Hepatocyte (in vitro differentiated cells): ENCODE measurements around the gene STARD5. TPM values are rescaled to one million over a fixed set of nuclear protein-coding genes. Genes with fewer than 3 reads are reported as not detected.

ENCODE experiments used
- DNase-seq: peaks from one replicate; pipeline ENCODE4 v3.0.0-alpha.2; 2016; ENCODE audit warnings: low spot score
- H2AFZ ChIP-seq: fragments of 200-600 bp; sonication (generic); 2 replicates; pipeline ENCODE4 v1.6.0; 2016; ENCODE audit warnings: antibody characterized with exemption, mild to moderate bottlenecking
- H3K27ac ChIP-seq: fragments of 200-600 bp; sonication (generic); 2 replicates; pipeline ENCODE4 v1.5.1; 2016; ENCODE audit warnings: mild to moderate bottlenecking
- H3K27me3 ChIP-seq: fragments of 200-600 bp; sonication (generic); 2 replicates; pipeline ENCODE4 v1.6.1; 2016
- H3K36me3 ChIP-seq: fragments of 200-600 bp; sonication (generic); replicated peaks from 2 replicates; pipeline ENCODE4 v1.5.1; 2016; ENCODE audit warnings: low read depth; ENCODE audit not compliant: insufficient read depth
- H3K4me1 ChIP-seq: fragments of 200-600 bp; sonication (generic); 2 replicates; pipeline ENCODE4 v1.5.1; 2016; ENCODE audit warnings: mild to moderate bottlenecking, moderate library complexity; ENCODE audit not compliant: insufficient read depth
- H3K4me2 ChIP-seq: fragments of 200-600 bp; sonication (generic); 2 replicates; pipeline ENCODE4 v1.6.0; 2016
- H3K4me3 ChIP-seq: fragments of 200-600 bp; sonication (generic); 2 replicates; pipeline ENCODE4 v1.5.1; 2016; ENCODE audit warnings: mild to moderate bottlenecking
- H3K79me2 ChIP-seq: fragments of 200-600 bp; sonication (generic); 2 replicates; pipeline ENCODE4 v1.6.0; 2017; ENCODE audit warnings: mild to moderate bottlenecking
- H3K9me2 ChIP-seq: fragments of 200-600 bp; sonication (generic); replicated peaks from 2 replicates; pipeline ENCODE4 v1.6.0; 2017; ENCODE audit warnings: mild to moderate bottlenecking; ENCODE audit not compliant: insufficient read depth
- H3K9me3 ChIP-seq: fragments of 200-600 bp; sonication (generic); 2 replicates; pipeline ENCODE4 v1.5.1; 2016; ENCODE audit warnings: low read depth, mild to moderate bottlenecking
- H4K20me1 ChIP-seq: fragments of 200-600 bp; sonication (generic); 2 replicates; pipeline ENCODE4 v1.6.0; 2016; ENCODE audit warnings: mild to moderate bottlenecking; ENCODE audit not compliant: insufficient read depth, poor library complexity, severe bottlenecking
- EZH2 ChIP-seq: fragments of 200-600 bp; sonication (generic); IDR thresholded peaks from 2 replicates; pipeline ENCODE4 v1.6.1; 2016; ENCODE audit warnings: antibody characterized with exemption, mild to moderate bottlenecking, borderline replicate concordance
- EZH2phosphoT487 ChIP-seq: fragments of 200-600 bp; sonication (generic); IDR thresholded peaks from one replicate; pipeline ENCODE4 v1.6.1; 2018; ENCODE audit warnings: antibody characterized with exemption, mild to moderate bottlenecking, low read depth, moderate library complexity; ENCODE audit not compliant: unreplicated experiment, severe bottlenecking
- WGBS: methylation state at CpG from one replicate; pipeline ENCODE4 v1.1.6; 2016; ENCODE audit warnings: low lambda C conversion rate; ENCODE audit errors: missing lambda C conversion rate; 5-methylcytosine and 5-hydroxymethylcytosine counted together
- polyA plus RNA-seq: library from polyadenylated mRNA; unstranded; fragments of >200 nt; fragmentation: Nextera tagmentation; extraction: Ambion mirVana; gene quantifications from 2 replicates; pipeline ENCODE4 v1.2.1, GENCODE V29; 2016
- total RNA-seq: library from RNA; depleted of rRNA; stranded (reverse); fragments of >200 nt; gene quantifications from 2 replicates; pipeline ENCODE4 v1.2.3, GENCODE V29; 2014
- TF ChIP-seq, protein P1 (sequence below): fragments of 200-600 bp; sonication (generic); IDR thresholded peaks from 2 replicates; pipeline ENCODE4 v1.5.1; 2016; ENCODE audit warnings: antibody characterized with exemption, mild to moderate bottlenecking; ENCODE audit not compliant: poor library complexity

The STARD5 gene
- total and polyA plus RNA-seq, 2 experiments from 2014 or later, result 7.2 to 13.7 TPM

- Histone ChIP-seq H3K79me2 (no peaks in the 10 kb centered on the region), H3K4me3 (no peak overlapping the region), H3K9me2 (no peaks in the 10 kb centered on the region), H3K4me2 (no peak overlapping the region), H2AFZ (no peak overlapping the region), H3K4me1 (peaks cover 28% of the 10 kb centered on the region), H4K20me1 (no peaks in the 10 kb centered on the region), H3K27me3 (no peaks in the 10 kb centered on the region), H3K36me3 (no peaks in the 10 kb centered on the region), H3K9me3 (no peaks in the 10 kb centered on the region), H3K27ac (peak overlapping the region; percentile 29)
- 88% methylated on average over 9 of the region's 9 CpGs for WGBS
- TF ChIP-seq, protein P1, sequence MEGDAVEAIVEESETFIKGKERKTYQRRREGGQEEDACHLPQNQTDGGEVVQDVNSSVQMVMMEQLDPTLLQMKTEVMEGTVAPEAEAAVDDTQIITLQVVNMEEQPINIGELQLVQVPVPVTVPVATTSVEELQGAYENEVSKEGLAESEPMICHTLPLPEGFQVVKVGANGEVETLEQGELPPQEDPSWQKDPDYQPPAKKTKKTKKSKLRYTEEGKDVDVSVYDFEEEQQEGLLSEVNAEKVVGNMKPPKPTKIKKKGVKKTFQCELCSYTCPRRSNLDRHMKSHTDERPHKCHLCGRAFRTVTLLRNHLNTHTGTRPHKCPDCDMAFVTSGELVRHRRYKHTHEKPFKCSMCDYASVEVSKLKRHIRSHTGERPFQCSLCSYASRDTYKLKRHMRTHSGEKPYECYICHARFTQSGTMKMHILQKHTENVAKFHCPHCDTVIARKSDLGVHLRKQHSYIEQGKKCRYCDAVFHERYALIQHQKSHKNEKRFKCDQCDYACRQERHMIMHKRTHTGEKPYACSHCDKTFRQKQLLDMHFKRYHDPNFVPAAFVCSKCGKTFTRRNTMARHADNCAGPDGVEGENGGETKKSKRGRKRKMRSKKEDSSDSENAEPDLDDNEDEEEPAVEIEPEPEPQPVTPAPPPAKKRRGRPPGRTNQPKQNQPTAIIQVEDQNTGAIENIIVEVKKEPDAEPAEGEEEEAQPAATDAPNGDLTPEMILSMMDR, result no peak
- DNase-seq, result no peak
Measured at GRCh38 chr15:81337713-81338157, 13.8 kb upstream of the STARD5 start.

- H3K4me2 ChIP-seq, result no peak overlapping the region
- no peaks in the 10 kb centered on the region for H3K79me2 ChIP-seq
- no peak overlapping the region for H2AFZ ChIP-seq
- TF ChIP-seq EZH2 (no peak), EZH2phosphoT487 (no peak)
- TF ChIP-seq, protein P1, result no peak
- H3K27ac ChIP-seq, result no peak overlapping the region
- no peak for DNase-seq
- WGBS, result 98% methylated on average over 3 of the region's 3 CpGs
- no peaks in the 10 kb centered on the region for H3K27me3 ChIP-seq
- H3K9me2 ChIP-seq, result no peaks in the 10 kb centered on the region
- H3K4me3 ChIP-seq, result no peak overlapping the region
- H4K20me1 ChIP-seq, result no peaks in the 10 kb centered on the region
- H3K4me1 ChIP-seq, result peaks cover 28% of the 10 kb centered on the region
- no peaks in the 10 kb centered on the region for H3K9me3 ChIP-seq
- H3K36me3 ChIP-seq, result no peaks in the 10 kb centered on the region
Measured at GRCh38 chr15:81337241-81337640, 13.3 kb upstream of the STARD5 start.

- 82% methylated on average over 4 of the region's 4 CpGs for WGBS
- DNase-seq, result no peak
- H3K9me3 ChIP-seq, result no peaks in the 10 kb centered on the region
Measured at GRCh38 chr15:81336568-81336967, 12.6 kb upstream of the STARD5 start.

More at GRCh38 chr15:81336568-81336967, 12.6 kb upstream of the STARD5 start:
- Histone ChIP-seq H3K27ac (no peak overlapping the region), H3K9me2 (no peaks in the 10 kb centered on the region), H3K79me2 (no peaks in the 10 kb centered on the region), H3K4me2 (no peak overlapping the region), H2AFZ (no peak overlapping the region), H3K27me3 (no peaks in the 10 kb centered on the region), H3K4me3 (no peak overlapping the region), H3K36me3 (no peaks in the 10 kb centered on the region), H4K20me1 (no peaks in the 10 kb centered on the region), H3K4me1 (peaks cover 31% of the 10 kb centered on the region)
- TF ChIP-seq EZH2phosphoT487, result no peak
- TF ChIP-seq, protein P1, result peak; percentile 21
